Uterine smooth muscle cell (primary cell): ENCODE results near the gene NFIB. TPM values are rescaled to one million over a fixed set of nuclear protein-coding genes. Genes with fewer than 3 reads are reported as not detected.

ENCODE experiments used
- total RNA-seq: library from RNA; depleted of rRNA; stranded (reverse); fragments of >200 nt; gene quantifications from 2 replicates; pipeline ENCODE4 v1.2.3, GENCODE V29; 2014

The NFIB gene
- total RNA-seq, result 6.3 and 7.5 TPM in 2 replicates

DNA sequence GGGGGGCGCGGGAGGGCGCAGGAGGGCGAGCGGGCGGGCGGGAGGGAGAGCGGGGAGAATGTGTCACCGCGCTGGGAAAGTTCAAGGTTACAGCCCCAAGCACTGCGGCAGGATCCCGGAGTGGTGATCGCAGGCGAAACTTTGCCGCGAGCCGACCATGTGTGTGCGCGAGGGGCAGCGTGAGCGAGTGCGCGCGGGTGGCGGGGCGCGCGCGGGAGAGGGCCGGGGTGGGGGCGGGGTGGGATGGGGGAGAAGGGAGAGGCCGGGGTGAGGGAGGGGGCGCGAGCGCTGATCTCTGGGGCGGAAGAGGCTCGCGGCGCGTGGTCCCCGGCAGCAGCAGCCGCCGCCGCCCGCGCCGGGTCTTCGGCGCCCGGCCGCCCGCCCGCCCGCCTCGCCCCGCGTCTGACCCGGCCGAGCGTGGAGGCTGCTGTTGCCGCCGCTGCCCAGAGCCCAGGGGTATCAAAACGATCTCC, at the start of gene NFIB:
Gene NFIB (minus strand): TSS at position 191 of the 473 bp plus-strand sequence. CDS start 630 bp downstream, outside the sequence.

